Activated CD8-positive, alpha-beta T cell treated with anti-CD3 and anti-CD28 coated beads, Interleukin-2, amount 10 ng/mL, durations not matched to agents 7 days and 5 days (primary cell): ENCODE data around the gene OGFRL1. TPM values are rescaled to one million over a fixed set of nuclear protein-coding genes. Genes with fewer than 3 reads are reported as not detected.
"Not testable (repeated sequence)": the region's sequence is repeated elsewhere in the genome, so short reads cannot be mapped to it uniquely, and the experiment has no call there.

ENCODE experiments used
- ATAC-seq: fragments of 150-1000 bp; cut with Tn5 transposase; one replicate; pipeline ENCODE4 v1.10.0; 2021; ENCODE audit warnings: moderate library complexity
- CTCF ChIA-PET: fragments of 350-600 bp; sonication (Branson Sonifier 250); formaldehyde crosslinking; loops from one replicate; lab custom pipeline; 2021; ENCODE audit warnings: antibody characterized with exemption; lab: Charles Lee
- POLR2A ChIA-PET: fragments of 350-600 bp; sonication (Branson Sonifier 250); formaldehyde crosslinking; loops from one replicate; lab custom pipeline; 2021; ENCODE audit warnings: antibody characterized with exemption; lab: Charles Lee
- DNase-seq: peaks from one replicate; pipeline ENCODE4 v3.0.0-alpha.2; 2020
- H3K27ac Mint-ChIP-seq: one replicate; pipeline ENCODE4 v1.8.0; 2021; ENCODE audit warnings: mild to moderate bottlenecking, mixed read lengths
- H3K27me3 Mint-ChIP-seq: one replicate; pipeline ENCODE4 v1.8.0; 2021; ENCODE audit warnings: low read depth, mixed read lengths
- H3K36me3 Mint-ChIP-seq: one replicate; pipeline ENCODE4 v1.8.0; 2021; ENCODE audit warnings: low read depth, mixed read lengths
- H3K4me1 Mint-ChIP-seq: one replicate; pipeline ENCODE4 v1.8.0; 2021; ENCODE audit warnings: low read depth, mixed read lengths
- H3K4me3 Mint-ChIP-seq: one replicate; pipeline ENCODE4 v1.8.0; 2021; ENCODE audit warnings: mild to moderate bottlenecking, mixed read lengths
- H3K9me3 Mint-ChIP-seq: one replicate; pipeline ENCODE4 v1.8.0; 2022; ENCODE audit warnings: mixed read lengths; ENCODE audit not compliant: insufficient read depth
- total RNA-seq, 2 experiments: library from RNA; stranded (reverse); gene quantifications; one replicate each; pipeline ENCODE4 v1.2.3, GENCODE V29; 2021

OGFRL1 gene
- total RNA-seq, 2 experiments from 2014 or later: 8.4 to 8.8 TPM

DNA sequence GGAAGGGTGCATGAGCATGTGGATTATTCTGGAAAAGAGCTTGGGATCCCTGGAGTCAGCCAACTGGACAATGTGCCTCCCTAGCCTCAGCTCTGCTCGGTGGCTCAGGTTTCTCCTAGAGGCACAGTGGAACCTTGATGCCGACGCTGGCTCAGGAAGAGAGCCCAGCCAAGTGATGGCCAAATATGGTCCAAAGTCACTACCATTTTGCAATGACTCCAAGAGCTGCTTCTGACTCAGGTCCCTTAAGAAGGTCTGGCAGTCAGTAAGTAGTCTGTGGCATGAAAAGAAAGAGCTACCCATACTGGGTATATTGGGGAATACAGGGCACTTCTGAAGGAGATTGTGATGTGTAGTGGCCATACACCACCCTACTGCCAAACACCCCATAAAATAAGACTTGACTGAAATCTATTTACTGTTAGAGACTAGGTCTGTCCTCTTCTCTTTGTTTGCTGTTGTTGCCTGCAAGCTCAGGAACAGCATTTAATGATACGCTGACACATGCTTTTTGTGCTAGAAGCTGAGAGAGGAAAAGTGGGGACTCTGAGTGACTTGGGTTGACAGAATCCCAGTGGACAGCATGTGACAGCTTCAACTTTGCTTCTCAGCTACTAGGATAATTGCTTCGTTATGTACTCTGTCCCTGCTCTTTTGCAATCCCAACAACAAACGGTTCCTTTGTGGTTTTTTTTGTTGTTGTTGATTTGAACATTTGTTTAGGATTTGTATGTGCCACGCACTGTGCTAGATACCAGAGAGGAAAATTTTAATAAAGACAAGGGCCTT is 30.3 kb upstream of the OGFRL1 start:
- ChIA-PET CTCF (interaction anchor here (1.2 kb wide), 1 partner anchor 9 kb away, joined by 3 read pairs; no protein-coding TSS in a partner anchor), POLR2A (no interaction called here)
- ATAC-seq (no peak), DNase-seq (no peak)
- no peak overlapping the region for H3K4me3 Mint-ChIP-seq
- H3K27me3 Mint-ChIP-seq: peaks cover 4% of the 10 kb centered on the region
- H3K36me3 Mint-ChIP-seq: no peaks in the 10 kb centered on the region
- no peak overlapping the region for H3K27ac Mint-ChIP-seq
- no peaks in the 10 kb centered on the region for H3K9me3 Mint-ChIP-seq
- H3K4me1 Mint-ChIP-seq: no peaks in the 10 kb centered on the region

DNA sequence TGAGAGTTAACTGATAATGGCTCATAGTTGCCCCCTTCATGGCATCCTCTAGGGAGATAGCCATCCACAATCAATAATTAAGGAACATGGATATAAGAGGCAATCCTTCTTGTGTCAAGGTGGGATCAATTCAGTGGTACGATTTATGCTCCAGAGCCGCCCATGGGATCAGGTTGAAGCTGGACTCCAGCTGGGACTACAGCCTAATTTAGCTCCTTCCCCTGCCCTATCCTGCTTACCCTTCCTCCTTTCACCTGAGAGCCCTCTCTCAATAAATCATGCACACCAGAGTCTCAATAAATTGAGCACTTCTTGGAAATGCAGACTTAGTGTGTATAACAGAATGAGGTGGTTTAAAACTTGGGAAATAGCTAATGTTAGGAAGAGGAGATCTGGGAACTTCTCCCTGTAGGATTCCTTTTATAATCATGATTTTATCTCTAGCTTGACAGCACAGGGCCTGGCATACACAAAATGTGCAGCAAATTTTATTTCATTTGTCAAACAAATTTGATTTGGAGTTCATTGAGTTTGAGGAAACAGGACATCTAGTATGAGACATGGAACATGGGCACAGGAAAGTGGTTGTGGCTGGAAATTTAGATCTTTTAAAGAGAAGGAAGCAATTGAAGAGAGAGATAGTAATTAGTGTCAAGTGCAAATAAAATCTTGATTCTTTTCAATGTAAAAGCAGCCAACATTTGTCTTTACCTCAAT is 28.6 kb upstream of the OGFRL1 start:
- CTCF ChIA-PET: no interaction called here
- DNase-seq (no peak), ATAC-seq (no peak)
- peaks cover 7% of the 10 kb centered on the region for H3K27me3 Mint-ChIP-seq
- H3K4me3 Mint-ChIP-seq: no peak overlapping the region
- H3K27ac Mint-ChIP-seq: no peak overlapping the region
- H3K9me3 Mint-ChIP-seq: no peaks in the 10 kb centered on the region
- H3K4me1 Mint-ChIP-seq: no peaks in the 10 kb centered on the region
- no peaks in the 10 kb centered on the region for H3K36me3 Mint-ChIP-seq
- POLR2A ChIA-PET: no interaction called here

DNA sequence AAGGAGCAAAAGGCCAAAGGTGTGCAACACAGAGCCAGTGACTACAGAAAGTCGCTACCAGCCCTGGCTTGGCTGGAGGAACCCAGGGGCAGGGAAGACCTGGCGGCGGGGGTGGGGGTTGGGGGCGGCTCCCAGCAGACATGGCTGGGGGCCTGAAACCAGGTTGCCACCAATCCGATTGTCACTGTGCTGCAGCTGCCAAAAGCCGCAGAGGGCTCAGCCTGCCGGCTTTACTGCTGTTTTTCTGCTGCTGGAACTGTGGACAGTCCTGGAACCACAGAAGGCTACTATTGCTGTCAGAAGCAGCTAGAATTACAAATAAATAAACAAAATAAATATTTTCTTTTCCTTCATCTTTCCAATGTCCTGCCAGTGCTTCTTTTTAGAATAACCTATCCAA is 25.7 kb upstream of the OGFRL1 start:
- no peak for ATAC-seq
- Mint-ChIP-seq H3K36me3 (no peaks in the 10 kb centered on the region), H3K27ac (no peak overlapping the region), H3K27me3 (peaks cover 7% of the 10 kb centered on the region), H3K4me3 (no peak overlapping the region), H3K9me3 (no peaks in the 10 kb centered on the region), H3K4me1 (no peaks in the 10 kb centered on the region)
- no peak for DNase-seq
- POLR2A ChIA-PET: no interaction called here
- CTCF ChIA-PET: no interaction called here

DNA sequence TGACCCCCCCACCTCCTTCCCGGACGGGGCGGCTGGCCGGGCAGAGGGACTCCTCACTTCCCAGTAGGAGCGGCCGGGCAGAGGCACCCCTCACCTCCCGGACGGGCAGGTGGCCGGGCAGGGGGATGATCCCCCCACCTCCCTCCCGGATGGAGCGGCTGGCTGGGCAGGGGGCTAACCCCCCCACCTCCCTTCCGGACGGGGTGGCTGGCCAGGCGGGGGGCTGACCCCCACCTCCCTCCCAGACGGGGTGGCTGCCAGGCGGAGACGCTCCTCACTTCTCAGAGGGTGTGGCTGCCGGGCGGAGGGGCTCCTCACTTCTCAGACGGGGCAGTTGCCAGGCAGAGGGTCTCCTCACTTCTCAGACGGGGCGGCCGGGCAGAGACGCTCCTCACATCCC is 22.2 kb upstream of the OGFRL1 start:
- H3K36me3 Mint-ChIP-seq, H3K9me3 Mint-ChIP-seq, H3K4me1 Mint-ChIP-seq, H3K27ac Mint-ChIP-seq, H3K27me3 Mint-ChIP-seq, H3K4me3 Mint-ChIP-seq, POLR2A ChIA-PET, CTCF ChIA-PET, DNase-seq, ATAC-seq: not testable (repeated sequence)

DNA sequence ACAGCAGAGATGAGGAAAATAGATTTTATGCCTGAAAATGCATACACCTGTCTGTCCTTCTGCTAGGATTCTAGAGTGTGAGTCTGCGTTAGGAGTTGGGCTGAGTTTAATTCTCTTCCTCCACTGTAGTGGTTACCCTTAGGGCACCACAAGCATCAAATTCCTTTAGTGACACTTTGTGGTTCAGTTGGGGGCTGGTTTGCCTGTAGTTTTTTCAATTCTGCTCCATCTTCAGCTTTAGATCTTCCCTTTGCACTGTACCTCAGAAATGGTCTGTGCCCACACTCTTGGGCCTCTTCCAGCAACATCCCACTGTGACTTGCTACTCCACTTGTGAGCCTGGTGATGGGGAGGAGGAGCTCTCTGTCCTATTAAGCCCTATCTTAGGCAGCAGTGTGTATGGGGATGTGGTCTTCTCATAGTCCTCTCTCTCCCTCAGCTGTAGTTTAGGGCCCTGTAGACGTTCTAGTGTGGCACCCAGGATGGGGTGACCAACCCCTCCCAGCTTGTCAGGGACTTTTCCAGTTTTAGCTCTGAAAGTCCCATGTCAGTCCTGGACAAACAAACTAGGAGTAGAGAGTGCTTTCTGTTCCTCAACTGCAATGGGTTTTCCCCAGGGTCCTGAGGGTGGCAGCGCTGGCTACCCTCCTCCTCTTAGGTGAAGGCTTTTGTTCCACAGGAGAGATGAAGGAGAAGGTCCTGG is 19.7 kb upstream of the OGFRL1 start:
- H3K27me3 Mint-ChIP-seq: peaks cover 4% of the 10 kb centered on the region
- POLR2A ChIA-PET: no interaction called here
- CTCF ChIA-PET: no interaction called here
- no peak for ATAC-seq
- H3K9me3 Mint-ChIP-seq: no peaks in the 10 kb centered on the region
- no peak overlapping the region for H3K27ac Mint-ChIP-seq
- DNase-seq: no peak
- H3K4me3 Mint-ChIP-seq: no peak overlapping the region
- no peaks in the 10 kb centered on the region for H3K36me3 Mint-ChIP-seq
- H3K4me1 Mint-ChIP-seq: no peaks in the 10 kb centered on the region

DNA sequence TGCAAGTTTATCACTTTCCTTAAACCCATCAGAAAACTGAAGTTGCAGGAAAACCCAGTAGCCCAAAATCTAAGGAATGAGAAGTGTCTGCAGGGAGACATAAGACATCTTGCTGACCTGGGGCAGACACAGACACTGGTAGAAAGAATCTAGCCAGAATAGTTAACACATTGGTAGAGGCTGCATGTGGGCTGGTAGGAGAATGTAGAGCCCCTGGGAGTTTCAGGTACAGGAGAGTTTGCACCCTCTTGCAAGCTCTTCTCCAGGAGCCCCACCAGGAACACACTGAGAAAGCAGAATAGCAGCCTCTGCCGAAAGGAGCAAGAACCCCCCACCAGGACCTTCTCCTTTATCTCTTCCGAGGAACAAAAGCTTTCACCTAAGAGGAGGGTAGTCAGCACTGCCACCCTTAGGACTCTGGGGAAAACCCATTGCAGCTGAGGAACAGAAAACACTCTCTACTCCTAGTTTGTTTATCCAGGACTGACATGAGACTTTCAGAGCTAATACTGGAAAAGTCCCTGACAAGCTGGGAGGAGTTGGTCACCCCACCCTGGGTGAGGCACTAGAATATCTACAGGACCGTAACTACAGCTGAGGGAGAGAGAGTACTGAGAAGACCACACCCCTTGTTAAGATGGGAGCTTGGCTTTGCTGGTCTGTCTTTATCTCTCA is 10.5 kb upstream of the OGFRL1 start:
- H3K4me3 Mint-ChIP-seq: no peak overlapping the region
- H3K9me3 Mint-ChIP-seq: no peaks in the 10 kb centered on the region
- DNase-seq (no peak), ATAC-seq (no peak)
- POLR2A ChIA-PET: no interaction called here
- CTCF ChIA-PET: no interaction called here
- H3K36me3 Mint-ChIP-seq: no peaks in the 10 kb centered on the region
- peaks cover 16% of the 10 kb centered on the region for H3K27me3 Mint-ChIP-seq
- H3K27ac Mint-ChIP-seq: no peak overlapping the region
- H3K4me1 Mint-ChIP-seq: no peaks in the 10 kb centered on the region

DNA sequence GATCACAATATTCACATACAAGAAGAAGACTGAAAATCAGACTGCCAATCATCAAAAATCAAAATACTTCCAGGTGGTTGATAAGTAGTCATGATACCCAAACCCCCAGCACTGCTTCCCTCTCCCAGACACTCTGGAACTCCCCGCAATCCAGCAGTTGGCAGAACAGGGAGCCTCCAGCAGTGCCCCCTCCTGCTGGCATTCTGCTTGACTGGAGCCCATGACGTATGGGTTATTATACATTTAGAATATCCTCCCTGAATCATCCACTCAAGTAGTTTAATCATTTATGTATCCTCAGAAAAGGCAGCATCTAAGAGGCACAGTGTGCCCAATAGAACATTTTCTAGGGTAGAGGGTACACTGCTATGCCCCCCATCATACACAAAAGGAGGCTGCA is 9.3 kb upstream of the OGFRL1 start:
- peaks cover 16% of the 10 kb centered on the region for H3K27me3 Mint-ChIP-seq
- ChIA-PET CTCF (no interaction called here), POLR2A (interaction anchor here (1.2 kb wide), 1 partner anchor 9 kb away, joined by 3 read pairs; the partner anchor contains the start of gene OGFRL1)
- no peak for DNase-seq
- no peaks in the 10 kb centered on the region for H3K9me3 Mint-ChIP-seq
- H3K4me3 Mint-ChIP-seq: no peak overlapping the region
- no peak overlapping the region for H3K27ac Mint-ChIP-seq
- no peak for ATAC-seq
- no peaks in the 10 kb centered on the region for H3K36me3 Mint-ChIP-seq
- H3K4me1 Mint-ChIP-seq: no peaks in the 10 kb centered on the region

DNA sequence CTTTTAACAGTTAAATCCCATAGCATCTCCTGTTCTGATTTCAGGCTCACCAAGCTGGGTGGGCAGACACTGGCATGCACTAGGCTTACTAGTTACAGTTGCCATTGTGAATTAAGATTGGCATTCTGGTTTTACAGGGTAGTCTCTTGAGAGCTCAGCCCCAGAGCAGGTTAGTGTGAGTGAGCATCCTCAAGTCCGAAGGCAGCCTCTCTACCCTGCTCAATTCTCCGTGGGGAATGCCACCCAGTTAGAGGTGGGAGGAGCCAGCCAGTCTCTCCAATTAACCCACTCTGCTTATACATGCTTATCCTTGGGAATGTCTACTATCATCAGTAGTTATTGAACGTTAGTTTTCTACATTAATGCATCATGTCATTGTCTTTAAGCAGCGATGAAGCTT is 8.9 kb upstream of the OGFRL1 start:
- H3K9me3 Mint-ChIP-seq: no peaks in the 10 kb centered on the region
- no peaks in the 10 kb centered on the region for H3K36me3 Mint-ChIP-seq
- ChIA-PET CTCF (no interaction called here), POLR2A (interaction anchor here (1.2 kb wide), 1 partner anchor 9 kb away, joined by 3 read pairs; the partner anchor contains the start of gene OGFRL1)
- no peak overlapping the region for H3K4me3 Mint-ChIP-seq
- no peaks in the 10 kb centered on the region for H3K4me1 Mint-ChIP-seq
- ATAC-seq (no peak), DNase-seq (no peak)
- H3K27ac Mint-ChIP-seq: no peak overlapping the region
- H3K27me3 Mint-ChIP-seq: peaks cover 19% of the 10 kb centered on the region

DNA sequence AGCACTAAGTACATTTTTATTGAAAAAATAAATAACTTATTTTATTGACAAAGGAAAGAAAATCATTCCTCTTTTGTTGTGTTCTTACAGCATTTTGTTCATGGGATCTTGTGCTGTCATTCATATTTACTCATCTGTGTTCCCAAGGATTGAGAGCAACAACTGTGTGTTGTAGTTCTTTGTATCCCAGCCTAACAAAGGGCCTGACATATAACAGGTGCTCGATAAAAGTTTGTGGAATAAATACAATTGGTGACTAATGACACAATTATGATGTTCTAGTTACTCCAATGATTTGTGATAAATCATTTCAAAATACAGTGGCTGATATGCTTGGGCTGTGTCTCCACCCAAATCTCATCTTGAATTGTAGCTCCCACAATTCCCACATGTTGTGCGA is 7.9 kb upstream of the OGFRL1 start:
- ATAC-seq: no peak

DNA sequence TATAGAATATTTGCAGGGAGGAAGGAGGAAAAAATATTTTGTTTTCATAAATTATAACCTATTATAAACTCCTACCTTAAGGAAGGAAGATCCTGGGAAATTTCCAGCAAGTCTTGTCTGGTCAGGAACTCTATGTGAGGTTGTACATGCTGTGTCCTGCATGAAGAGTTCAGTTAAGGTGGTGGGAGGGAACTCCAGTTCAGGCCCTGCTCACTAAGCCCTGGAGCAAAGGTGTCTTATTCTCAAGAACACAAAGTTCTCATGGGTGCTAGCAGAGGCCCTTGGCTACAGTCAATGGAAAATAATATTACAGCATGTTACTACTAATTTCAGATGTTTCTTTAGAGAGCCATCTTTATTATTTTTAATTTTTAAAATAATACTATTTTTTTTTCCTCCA is 3.8 kb upstream of the OGFRL1 start:
- ChIA-PET CTCF (no interaction called here), POLR2A (no interaction called here)
- DNase-seq (no peak), ATAC-seq (no peak)
- Mint-ChIP-seq H3K4me1 (peaks cover 11% of the 10 kb centered on the region), H3K27ac (no peak overlapping the region), H3K36me3 (no peaks in the 10 kb centered on the region), H3K9me3 (no peaks in the 10 kb centered on the region), H3K4me3 (no peak overlapping the region), H3K27me3 (peaks cover 12% of the 10 kb centered on the region)

More for the DNA sequence above, 7.9 kb upstream of the OGFRL1 start:
- Mint-ChIP-seq H3K4me1 (no peaks in the 10 kb centered on the region), H3K4me3 (no peak overlapping the region), H3K36me3 (no peaks in the 10 kb centered on the region), H3K27ac (no peak overlapping the region), H3K27me3 (peaks cover 19% of the 10 kb centered on the region), H3K9me3 (no peaks in the 10 kb centered on the region)
- DNase-seq: no peak
- POLR2A ChIA-PET: interaction anchor here (1.2 kb wide), 1 partner anchor 8 kb away, joined by 3 read pairs; the partner anchor contains the start of gene OGFRL1
- CTCF ChIA-PET: no interaction called here

DNA sequence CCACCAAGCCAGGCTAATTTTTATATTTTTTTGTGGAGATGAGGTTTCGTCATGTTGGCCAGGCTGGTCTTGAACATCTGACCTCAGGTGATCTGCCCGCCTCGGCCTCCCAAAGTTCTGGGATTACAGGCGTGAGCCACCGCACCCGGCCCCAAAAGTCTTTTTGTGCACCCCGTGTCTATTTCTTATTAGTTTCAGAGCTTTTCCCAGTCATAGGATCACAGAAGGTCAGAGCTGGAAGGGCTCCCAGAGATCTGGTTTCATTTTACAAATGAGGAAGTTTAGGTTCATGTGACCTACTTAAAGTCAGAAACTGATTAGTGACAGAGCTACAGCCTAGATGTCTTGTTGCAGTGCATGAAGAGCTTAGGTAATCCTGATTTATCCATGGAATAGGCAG is 1.6 kb upstream of the OGFRL1 start:
- ChIA-PET CTCF (no interaction called here), POLR2A (interaction anchor here (0.6 kb wide), 1 partner anchor 48 kb away, joined by 3 read pairs; no protein-coding TSS in a partner anchor)
- DNase-seq (no peak), ATAC-seq (no peak)
- Mint-ChIP-seq H3K27ac (no peak overlapping the region), H3K9me3 (no peaks in the 10 kb centered on the region), H3K4me1 (peaks cover 32% of the 10 kb centered on the region), H3K27me3 (peaks cover 6% of the 10 kb centered on the region), H3K36me3 (peaks cover 8% of the 10 kb centered on the region), H3K4me3 (no peak overlapping the region)
